B cell (primary cell): Measurements from ENCODE around the gene CLEC4D.

Experiments
- EZH2 ChIP-seq: IDR thresholded peaks from 2 replicates; pipeline ENCODE4 v1.6.1; 2012; ENCODE audit warnings: borderline replicate concordance, low read depth, mild to moderate bottlenecking, moderate library complexity, low read length; ENCODE audit not compliant: insufficient read depth, poor library complexity, severe bottlenecking
- TF ChIP-seq, protein P1 (sequence below): fragments of 200-600 bp; IDR thresholded peaks from one replicate; pipeline ENCODE4 v1.8.0; 2022; ENCODE audit warnings: antibody characterized with exemption, mild to moderate bottlenecking

GRCh38 chr12:8549381-8549780 is 36.1 kb downstream of the CLEC4D start:
- TF ChIP-seq, protein P1, sequence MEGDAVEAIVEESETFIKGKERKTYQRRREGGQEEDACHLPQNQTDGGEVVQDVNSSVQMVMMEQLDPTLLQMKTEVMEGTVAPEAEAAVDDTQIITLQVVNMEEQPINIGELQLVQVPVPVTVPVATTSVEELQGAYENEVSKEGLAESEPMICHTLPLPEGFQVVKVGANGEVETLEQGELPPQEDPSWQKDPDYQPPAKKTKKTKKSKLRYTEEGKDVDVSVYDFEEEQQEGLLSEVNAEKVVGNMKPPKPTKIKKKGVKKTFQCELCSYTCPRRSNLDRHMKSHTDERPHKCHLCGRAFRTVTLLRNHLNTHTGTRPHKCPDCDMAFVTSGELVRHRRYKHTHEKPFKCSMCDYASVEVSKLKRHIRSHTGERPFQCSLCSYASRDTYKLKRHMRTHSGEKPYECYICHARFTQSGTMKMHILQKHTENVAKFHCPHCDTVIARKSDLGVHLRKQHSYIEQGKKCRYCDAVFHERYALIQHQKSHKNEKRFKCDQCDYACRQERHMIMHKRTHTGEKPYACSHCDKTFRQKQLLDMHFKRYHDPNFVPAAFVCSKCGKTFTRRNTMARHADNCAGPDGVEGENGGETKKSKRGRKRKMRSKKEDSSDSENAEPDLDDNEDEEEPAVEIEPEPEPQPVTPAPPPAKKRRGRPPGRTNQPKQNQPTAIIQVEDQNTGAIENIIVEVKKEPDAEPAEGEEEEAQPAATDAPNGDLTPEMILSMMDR: no peak
- TF ChIP-seq EZH2: no peak
